Vagina (tissue), 2 donors: ENCODE measurements around the gene NAXE. TPM values are rescaled to one million over a fixed set of nuclear protein-coding genes. Genes with fewer than 3 reads are reported as not detected.

Experiments
- DNase-seq, 2 donors: peaks; one replicate each; pipeline ENCODE4 v3.0.0-alpha.2; 2017; ENCODE audit errors: extremely low spot score in 2 of 2
- H3K27ac ChIP-seq: fragments of 200-600 bp; sonication (generic); one replicate; pipeline ENCODE4 v1.5.1; 2019
- H3K27me3 ChIP-seq: fragments of 200-600 bp; sonication (generic); one replicate; pipeline ENCODE4 v1.5.1; 2019
- H3K36me3 ChIP-seq, 2 donors: fragments of 200-600 bp; sonication (generic); one replicate each; pipeline ENCODE4 v1.5.1; 2017 to 2019
- H3K4me1 ChIP-seq: fragments of 200-600 bp; sonication (generic); one replicate; pipeline ENCODE4 v1.5.1; 2019
- H3K4me3 ChIP-seq, 2 donors: fragments of 200-600 bp; sonication (generic); 1 replicate in 1 of 2; 2 replicates in 1 of 2; pipeline ENCODE4 v1.5.1; 2016 to 2019
- H3K9me3 ChIP-seq: fragments of 200-600 bp; sonication (generic); one replicate; pipeline ENCODE4 v1.5.1; 2019
- CTCF ChIP-seq, 3 experiments: fragments of 450-650 bp in 2 of 3; fragments of 200-600 bp in 1 of 3; sonication (generic) in 1 of 3; IDR thresholded peaks; one replicate each; pipeline ENCODE4 v1.5.1; 2017 to 2019; ENCODE audit warnings: antibody characterized with exemption in 3 of 3, mild to moderate bottlenecking in 2 of 3, moderate library complexity in 2 of 3
- POLR2A ChIP-seq, 2 donors: fragments of 450-650 bp; IDR thresholded peaks; one replicate each; pipeline ENCODE4 v1.6.1; 2017; ENCODE audit warnings: antibody characterized with exemption in 2 of 2, mild to moderate bottlenecking in 2 of 2, moderate library complexity in 2 of 2
- POLR2AphosphoS5 ChIP-seq, 2 donors: sonication (generic); formaldehyde crosslinking; IDR thresholded peaks; one replicate each; pipeline ENCODE4 v1.9.0; 2017; ENCODE audit warnings: antibody characterized with exemption in 2 of 2, mild to moderate bottlenecking in 2 of 2, low read depth in 1 of 2; ENCODE audit not compliant: insufficient read depth in 1 of 2
- intact Hi-C: fragments of 100-400 bp; cut with DNase I; formaldehyde crosslinking; loops from one replicate; pipeline ENCODE4 v1.15.1; 2023
- total RNA-seq: library from RNA; depleted of rRNA; stranded (reverse); fragments of >200 nt; gene quantifications from one replicate; pipeline ENCODE4 v1.2.3, GENCODE V29; 2016

The NAXE gene
- total RNA-seq, 1 donor from 2014 or later = 46.7 TPM

GRCh38 chr1:156598125-156598524 lies 6.5 kb downstream of the NAXE start:
- TF ChIP-seq CTCF (IDR thresholded peaks at IDR 0.05) (no peak), POLR2A (IDR thresholded peaks at IDR 0.05) (no peak), POLR2AphosphoS5 (IDR thresholded peaks at IDR 0.05; ENCODE audit: insufficient read depth in 1 of 2, low read depth in 1 of 2) (no peak)
- intact Hi-C loops = no loop called here
- H3K4me3 ChIP-seq = no peak overlapping the region
- no peak overlapping the region for H3K27ac ChIP-seq
- DNase-seq = no peak
- no peaks in the 10 kb centered on the region for H3K9me3 ChIP-seq
- peaks cover 21% of the 10 kb centered on the region for H3K4me1 ChIP-seq
- peaks cover 0 to 39% of the 10 kb centered on the region in 2 donors for H3K36me3 ChIP-seq
- H3K27me3 ChIP-seq = no peaks in the 10 kb centered on the region

GRCh38 chr1:156598731-156599432 lies 7.3 kb downstream of the NAXE start:
- DNase-seq = no peak
- Histone ChIP-seq H3K27me3 (no peaks in the 10 kb centered on the region), H3K9me3 (no peaks in the 10 kb centered on the region), H3K4me1 (peaks cover 21% of the 10 kb centered on the region), H3K36me3 (peaks cover 0 to 38% of the 10 kb centered on the region in 2 donors), H3K27ac (no peak overlapping the region), H3K4me3 (no peak overlapping the region)
- TF ChIP-seq POLR2A (IDR thresholded peaks at IDR 0.05) (no peak), CTCF (IDR thresholded peaks at IDR 0.05) (no peak), POLR2AphosphoS5 (IDR thresholded peaks at IDR 0.05; ENCODE audit: insufficient read depth in 1 of 2, low read depth in 1 of 2) (no peak)
- intact Hi-C loops = no loop called here

GRCh38 chr1:156599811-156600210 lies 8.2 kb downstream of the NAXE start:
- no peak overlapping the region for H3K27ac ChIP-seq
- peaks cover 21% of the 10 kb centered on the region for H3K4me1 ChIP-seq
- no peak for TF ChIP-seq CTCF (IDR thresholded peaks at IDR 0.05)
- TF ChIP-seq POLR2AphosphoS5 (IDR thresholded peaks at IDR 0.05; ENCODE audit: insufficient read depth in 1 of 2, low read depth in 1 of 2) = no peak
- TF ChIP-seq POLR2A (IDR thresholded peaks at IDR 0.05) = no peak
- intact Hi-C loops = no loop called here
- DNase-seq = no peak
- H3K27me3 ChIP-seq = no peaks in the 10 kb centered on the region
- H3K4me3 ChIP-seq = no peak overlapping the region
- no peaks in the 10 kb centered on the region for H3K9me3 ChIP-seq
- H3K36me3 ChIP-seq = peaks cover 0 to 29% of the 10 kb centered on the region in 2 donors

- Histone ChIP-seq H3K4me1 (peaks cover 21% of the 10 kb centered on the region), H3K27ac (peak overlapping the region; percentile 47), H3K9me3 (no peaks in the 10 kb centered on the region), H3K27me3 (no peaks in the 10 kb centered on the region), H3K4me3 (peak overlapping the region; percentile 67 to 78), H3K36me3 (peaks cover 0 to 24% of the 10 kb centered on the region in 2 donors)
- no peak for DNase-seq
- TF ChIP-seq POLR2AphosphoS5 (IDR thresholded peaks at IDR 0.05; ENCODE audit: insufficient read depth in 1 of 2, low read depth in 1 of 2) = no peak
- no peak for TF ChIP-seq CTCF (IDR thresholded peaks at IDR 0.05)
- TF ChIP-seq POLR2A (IDR thresholded peaks at IDR 0.05) = no peak
- intact Hi-C loops = no loop called here
Measured at GRCh38 chr1:156600733-156601121, 9.2 kb downstream of the NAXE start.

- no peak for DNase-seq
- no peaks in the 10 kb centered on the region for H3K27me3 ChIP-seq
- no peaks in the 10 kb centered on the region for H3K9me3 ChIP-seq
- peaks cover 0 to 18% of the 10 kb centered on the region in 2 donors for H3K36me3 ChIP-seq
- intact Hi-C loops = no loop called here
- H3K4me3 ChIP-seq = peak within 1 kb of the TSS; percentile 67 to 78
- H3K4me1 ChIP-seq = peaks cover 21% of the 10 kb centered on the region
- no peak for TF ChIP-seq POLR2A (IDR thresholded peaks at IDR 0.05)
- peak in 1 of 3 experiments; percentile 24 for TF ChIP-seq CTCF (IDR thresholded peaks at IDR 0.05)
- TF ChIP-seq POLR2AphosphoS5 (IDR thresholded peaks at IDR 0.05; ENCODE audit: insufficient read depth in 1 of 2, low read depth in 1 of 2) = peak; percentile 71 to 94
- peak within 1 kb of the TSS; percentile 47 for H3K27ac ChIP-seq
Measured at GRCh38 chr1:156601122-156601830, 9.7 kb downstream of the NAXE start, which contains the start of gene GPATCH4. Gene GPATCH4, minus strand, starts transcription at chr1:156601479.
